Measurements from ENCODE around the gene TTLL11. TPM values are rescaled to one million over a fixed set of nuclear protein-coding genes. Genes with fewer than 3 reads are reported as not detected.

The TTLL11 gene
- total RNA-seq, 2 donors from 2014 or later: 11.7 to 11.9 TPM

DNA sequence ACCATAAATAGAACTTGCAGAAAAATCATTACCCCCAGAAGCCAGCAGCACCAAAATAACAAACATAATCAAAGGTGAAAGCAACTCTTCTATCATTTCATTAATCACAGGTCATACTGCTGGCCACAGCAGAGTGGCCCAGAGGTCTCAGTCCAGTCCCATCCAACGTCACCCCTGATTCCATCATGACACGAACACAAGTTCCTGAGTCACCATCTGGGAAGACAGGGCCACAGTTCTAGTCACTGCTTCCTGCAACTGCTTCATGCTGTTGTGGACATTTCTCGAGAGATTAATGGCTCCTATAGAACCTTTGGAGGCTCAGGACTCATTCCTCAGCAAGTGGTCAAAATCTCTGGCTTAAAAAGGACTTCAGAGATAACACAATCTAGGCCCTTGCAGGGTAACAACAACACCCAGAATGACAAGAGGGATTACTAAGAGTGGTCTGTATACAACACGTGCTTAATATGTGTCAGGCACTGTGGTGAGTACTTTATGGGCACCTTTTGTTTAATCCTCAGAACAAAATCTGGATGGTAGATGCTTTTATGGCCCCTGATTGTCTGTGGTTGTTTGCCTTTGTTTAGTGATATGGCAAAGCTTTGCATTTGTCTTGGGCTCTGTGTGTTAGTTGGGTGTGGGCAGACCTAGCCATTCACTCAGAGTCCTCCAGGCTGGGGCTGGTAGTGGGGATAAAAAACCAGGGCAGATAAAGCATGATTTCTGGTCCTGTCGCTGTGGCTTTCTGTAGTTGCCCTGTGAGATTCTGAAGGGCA, 257.3 kb downstream of the TTLL11 start:
- Histone ChIP-seq H3K4me3 (no peak overlapping the region), H3K27me3 (replicated peaks; ENCODE audit: insufficient read depth) (no peaks in the 10 kb centered on the region), H3K36me3 (no peaks in the 10 kb centered on the region), H3K4me1 (replicated peaks) (no peaks in the 10 kb centered on the region), H3K27ac (no peak overlapping the region), H3K9me3 (no peaks in the 10 kb centered on the region)
- DNase-seq (ENCODE audit: low spot score): no peak
- intact Hi-C loops (cut with DNase I): no loop called here
- WGBS: 86% methylated on average over 5 of the region's 5 CpGs
- TF ChIP-seq, protein P1, sequence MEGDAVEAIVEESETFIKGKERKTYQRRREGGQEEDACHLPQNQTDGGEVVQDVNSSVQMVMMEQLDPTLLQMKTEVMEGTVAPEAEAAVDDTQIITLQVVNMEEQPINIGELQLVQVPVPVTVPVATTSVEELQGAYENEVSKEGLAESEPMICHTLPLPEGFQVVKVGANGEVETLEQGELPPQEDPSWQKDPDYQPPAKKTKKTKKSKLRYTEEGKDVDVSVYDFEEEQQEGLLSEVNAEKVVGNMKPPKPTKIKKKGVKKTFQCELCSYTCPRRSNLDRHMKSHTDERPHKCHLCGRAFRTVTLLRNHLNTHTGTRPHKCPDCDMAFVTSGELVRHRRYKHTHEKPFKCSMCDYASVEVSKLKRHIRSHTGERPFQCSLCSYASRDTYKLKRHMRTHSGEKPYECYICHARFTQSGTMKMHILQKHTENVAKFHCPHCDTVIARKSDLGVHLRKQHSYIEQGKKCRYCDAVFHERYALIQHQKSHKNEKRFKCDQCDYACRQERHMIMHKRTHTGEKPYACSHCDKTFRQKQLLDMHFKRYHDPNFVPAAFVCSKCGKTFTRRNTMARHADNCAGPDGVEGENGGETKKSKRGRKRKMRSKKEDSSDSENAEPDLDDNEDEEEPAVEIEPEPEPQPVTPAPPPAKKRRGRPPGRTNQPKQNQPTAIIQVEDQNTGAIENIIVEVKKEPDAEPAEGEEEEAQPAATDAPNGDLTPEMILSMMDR (IDR thresholded peaks at IDR 0.05): no peak
- no peak for TF ChIP-seq POLR2A (IDR thresholded peaks at IDR 0.05)
- no peak for TF ChIP-seq POLR2AphosphoS5 (IDR thresholded peaks at IDR 0.05)

- H3K4me3 ChIP-seq: no peak overlapping the region
- 89% methylated on average over 9 of the region's 9 CpGs for WGBS
- H3K27me3 ChIP-seq (replicated peaks; ENCODE audit: insufficient read depth): no peaks in the 10 kb centered on the region
- no peak for DNase-seq (ENCODE audit: low spot score)
- TF ChIP-seq POLR2A (IDR thresholded peaks at IDR 0.05) (no peak), POLR2AphosphoS5 (IDR thresholded peaks at IDR 0.05) (no peak)
- TF ChIP-seq, protein P1 (IDR thresholded peaks at IDR 0.05): no peak
- H3K27ac ChIP-seq: no peak overlapping the region
- no peaks in the 10 kb centered on the region for H3K36me3 ChIP-seq
- H3K9me3 ChIP-seq: no peaks in the 10 kb centered on the region
- intact Hi-C loops (cut with DNase I): no loop called here
- no peaks in the 10 kb centered on the region for H3K4me1 ChIP-seq (replicated peaks)
Measured at GRCh38 chr9:121833061-121833460, 260.0 kb downstream of the TTLL11 start.

DNA sequence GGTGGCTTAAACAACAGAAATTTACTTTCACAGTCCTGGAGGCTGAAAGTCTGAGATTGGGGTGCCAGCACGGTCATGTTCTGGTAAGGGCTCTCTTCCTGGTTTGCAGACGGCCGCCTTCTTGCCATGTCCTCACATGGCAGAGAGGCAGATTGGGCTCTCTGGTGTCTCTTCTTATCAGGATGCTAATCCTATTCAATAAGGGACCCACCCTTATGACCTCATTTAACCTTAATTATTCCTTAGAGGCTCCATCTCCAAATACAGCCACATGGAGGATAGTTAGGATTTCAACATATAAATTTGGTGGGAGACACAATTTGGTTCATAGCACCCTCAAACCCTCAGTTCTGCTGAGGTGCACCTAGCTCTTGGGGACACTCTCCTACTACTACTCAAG, 261.2 kb downstream of the TTLL11 start:
- Histone ChIP-seq H3K4me3 (no peak overlapping the region), H3K27ac (no peak overlapping the region), H3K36me3 (no peaks in the 10 kb centered on the region), H3K27me3 (replicated peaks; ENCODE audit: insufficient read depth) (no peaks in the 10 kb centered on the region), H3K4me1 (replicated peaks) (no peaks in the 10 kb centered on the region), H3K9me3 (no peaks in the 10 kb centered on the region)
- intact Hi-C loops (cut with DNase I): no loop called here
- WGBS: 100% methylated on average over 3 of the region's 3 CpGs
- no peak for TF ChIP-seq POLR2AphosphoS5 (IDR thresholded peaks at IDR 0.05)
- TF ChIP-seq, protein P1 (IDR thresholded peaks at IDR 0.05): no peak
- TF ChIP-seq POLR2A (IDR thresholded peaks at IDR 0.05): no peak
- no peak for DNase-seq (ENCODE audit: low spot score)

GRCh38 chr9:121830441-121831140, 262.5 kb downstream of the TTLL11 start:
- Histone ChIP-seq H3K4me3 (no peak overlapping the region), H3K27me3 (replicated peaks; ENCODE audit: insufficient read depth) (no peaks in the 10 kb centered on the region), H3K27ac (no peak overlapping the region), H3K4me1 (replicated peaks) (no peaks in the 10 kb centered on the region), H3K36me3 (no peaks in the 10 kb centered on the region), H3K9me3 (no peaks in the 10 kb centered on the region)
- no peak for DNase-seq (ENCODE audit: low spot score)
- TF ChIP-seq POLR2A (IDR thresholded peaks at IDR 0.05) (no peak), POLR2AphosphoS5 (IDR thresholded peaks at IDR 0.05) (no peak)
- TF ChIP-seq, protein P1 (IDR thresholded peaks at IDR 0.05): no peak
- intact Hi-C loops (cut with DNase I): no loop called here
- WGBS: 80% methylated on average over 3 of the region's 3 CpGs

All from prostate gland (tissue), 2 donors.